CD4-positive, CD25-positive, alpha-beta regulatory T cell (primary cell): Measurements from ENCODE around the gene COL4A2. TPM values are rescaled to one million over a fixed set of nuclear protein-coding genes. Genes with fewer than 3 reads are reported as not detected.

Source experiments
- ATAC-seq, 2 donors: fragments of 150-1000 bp; cut with Tn5 transposase; one replicate each; pipeline ENCODE4 v1.10.0; 2021; ENCODE audit warnings: low read depth in 2 of 2, moderate number of reproducible peaks in 2 of 2, moderate library complexity in 1 of 2
- DNase-seq, 3 donors: peaks; one replicate each; pipeline versions ENCODE4 v3.0.0 to v3.0.0-alpha.2; 2012 to 2022; ENCODE audit warnings: mixed read lengths in 1 of 3
- H3K27ac ChIP-seq: one replicate; pipeline ENCODE4 v1.7.0; 2013; ENCODE audit warnings: mild to moderate bottlenecking, low read length; ENCODE audit not compliant: insufficient read depth, poor library complexity, severe bottlenecking
- H3K27me3 ChIP-seq: one replicate; pipeline ENCODE4 v1.7.0; 2013; ENCODE audit warnings: low read length; ENCODE audit not compliant: control insufficient read depth, insufficient read depth
- H3K36me3 ChIP-seq: one replicate; pipeline ENCODE4 v1.7.0; 2013; ENCODE audit warnings: mild to moderate bottlenecking, low read length, moderate library complexity; ENCODE audit not compliant: control insufficient read depth, insufficient read depth
- H3K4me1 ChIP-seq: 2 replicates; pipeline ENCODE4 v1.7.0; 2013; ENCODE audit warnings: mild to moderate bottlenecking, low read length; ENCODE audit not compliant: insufficient read depth, control insufficient read depth, poor library complexity, severe bottlenecking
- H3K4me3 ChIP-seq: one replicate; pipeline ENCODE4 v1.7.0; 2013; ENCODE audit warnings: low read depth, mild to moderate bottlenecking, low read length, moderate library complexity
- H3K9me3 ChIP-seq, 2 experiments: 1 replicate in 1 of 2; 2 replicates in 1 of 2; pipeline ENCODE4 v1.7.0; 2013; ENCODE audit warnings: low read length in 2 of 2, mild to moderate bottlenecking in 1 of 2, moderate library complexity in 1 of 2; ENCODE audit not compliant: control insufficient read depth in 2 of 2
- H3K27ac Mint-ChIP-seq, 3 donors: one replicate each; pipeline ENCODE4 v1.8.0; 2020 to 2022; ENCODE audit warnings: mild to moderate bottlenecking in 3 of 3, mixed read lengths in 3 of 3, moderate library complexity in 2 of 3
- H3K27me3 Mint-ChIP-seq: one replicate; pipeline ENCODE4 v1.8.0; 2022; ENCODE audit warnings: mild to moderate bottlenecking, mixed read lengths
- H3K36me3 Mint-ChIP-seq: one replicate; pipeline ENCODE4 v1.8.0; 2020; ENCODE audit warnings: mixed read lengths
- H3K4me1 Mint-ChIP-seq, 4 donors: one replicate each; pipeline ENCODE4 v1.8.0; 2020 to 2022; ENCODE audit warnings: mixed read lengths in 4 of 4, mild to moderate bottlenecking in 1 of 4
- H3K4me3 Mint-ChIP-seq, 4 donors: one replicate each; pipeline ENCODE4 v1.8.0; 2020 to 2022; ENCODE audit warnings: mild to moderate bottlenecking in 4 of 4, mixed read lengths in 4 of 4, moderate library complexity in 3 of 4
- H3K9me3 Mint-ChIP-seq, 7 donors: one replicate each; pipeline ENCODE4 v1.8.0; 2020 to 2022; ENCODE audit warnings: mixed read lengths in 7 of 7, mild to moderate bottlenecking in 3 of 7, moderate library complexity in 2 of 7
- polyA plus RNA-seq, 4 donors: library from polyadenylated mRNA; unstranded; fragments of 300-500 nt; fragmentation: Illumina TruSeq; gene quantifications; one replicate each; pipeline ENCODE4 v1.2.3, GENCODE V29; 2021
- total RNA-seq: library from RNA; stranded (reverse); gene quantifications from one replicate; pipeline ENCODE4 v1.2.3, GENCODE V29; 2022

Gene COL4A2
- total and polyA plus RNA-seq, 5 donors from 2014 or later: not detected

- DNase-seq: no peak
- Mint-ChIP-seq H3K9me3 (peaks cover 0 to 10% (median 0%) of the 10 kb centered on the region in 7 donors), H3K4me1 (peaks cover 0 to 2% (median 0%) of the 10 kb centered on the region in 4 donors), H3K27ac (no peak overlapping the region), H3K36me3 (no peaks in the 10 kb centered on the region), H3K27me3 (peaks cover 4% of the 10 kb centered on the region), H3K4me3 (no peak overlapping the region)
- ATAC-seq: no peak
- H3K4me1 ChIP-seq: no peaks in the 10 kb centered on the region
- no peaks in the 10 kb centered on the region for H3K9me3 ChIP-seq
- H3K36me3 ChIP-seq: no peaks in the 10 kb centered on the region
- H3K27me3 ChIP-seq: no peaks in the 10 kb centered on the region
- H3K4me3 ChIP-seq: no peak overlapping the region
- no peak overlapping the region for H3K27ac ChIP-seq
Observed at GRCh38 chr13:110330491-110331011, 23.5 kb downstream of the COL4A2 start.

DNA sequence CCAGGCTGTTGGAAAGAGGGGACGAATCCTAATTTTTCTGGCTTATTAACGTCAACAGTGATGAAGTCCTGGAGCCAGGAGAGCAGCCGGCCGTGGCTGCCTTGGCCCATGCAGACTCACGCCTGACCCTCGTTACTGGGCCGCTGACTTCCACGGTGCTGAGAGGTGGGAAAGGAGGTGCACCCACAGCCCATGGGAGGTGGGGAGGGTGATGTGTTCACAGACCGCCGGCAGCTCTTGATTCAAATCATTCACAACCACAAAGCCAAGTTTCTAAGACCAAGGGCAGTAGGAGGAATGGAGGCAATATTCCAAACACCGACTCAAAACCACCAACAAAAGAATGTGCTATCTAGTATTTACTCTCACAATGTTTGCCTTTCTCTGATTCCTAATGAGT, 24.3 kb downstream of the COL4A2 start:
- Mint-ChIP-seq H3K36me3 (no peaks in the 10 kb centered on the region), H3K27me3 (peaks cover 4% of the 10 kb centered on the region), H3K9me3 (peaks cover 0 to 10% (median 0%) of the 10 kb centered on the region in 7 donors), H3K27ac (no peak overlapping the region), H3K4me1 (peaks cover 0 to 2% (median 0%) of the 10 kb centered on the region in 4 donors), H3K4me3 (no peak overlapping the region)
- no peak for ATAC-seq
- Histone ChIP-seq H3K36me3 (no peaks in the 10 kb centered on the region), H3K27me3 (no peaks in the 10 kb centered on the region), H3K4me1 (no peaks in the 10 kb centered on the region), H3K4me3 (no peak overlapping the region), H3K27ac (no peak overlapping the region), H3K9me3 (no peaks in the 10 kb centered on the region)
- no peak for DNase-seq

- Histone ChIP-seq H3K4me3 (no peak overlapping the region), H3K27ac (no peak overlapping the region), H3K27me3 (no peaks in the 10 kb centered on the region), H3K36me3 (no peaks in the 10 kb centered on the region), H3K4me1 (no peaks in the 10 kb centered on the region), H3K9me3 (no peaks in the 10 kb centered on the region)
- no peaks in the 10 kb centered on the region for H3K27me3 Mint-ChIP-seq
- ATAC-seq: no peak
- no peaks in the 10 kb centered on the region for H3K4me1 Mint-ChIP-seq
- no peak overlapping the region for H3K4me3 Mint-ChIP-seq
- H3K36me3 Mint-ChIP-seq: no peaks in the 10 kb centered on the region
- no peak for DNase-seq
- H3K27ac Mint-ChIP-seq: no peak overlapping the region
- peaks cover 0 to 10% (median 0%) of the 10 kb centered on the region in 7 donors for H3K9me3 Mint-ChIP-seq
Observed at GRCh38 chr13:110332750-110333149, 25.7 kb downstream of the COL4A2 start.

DNA sequence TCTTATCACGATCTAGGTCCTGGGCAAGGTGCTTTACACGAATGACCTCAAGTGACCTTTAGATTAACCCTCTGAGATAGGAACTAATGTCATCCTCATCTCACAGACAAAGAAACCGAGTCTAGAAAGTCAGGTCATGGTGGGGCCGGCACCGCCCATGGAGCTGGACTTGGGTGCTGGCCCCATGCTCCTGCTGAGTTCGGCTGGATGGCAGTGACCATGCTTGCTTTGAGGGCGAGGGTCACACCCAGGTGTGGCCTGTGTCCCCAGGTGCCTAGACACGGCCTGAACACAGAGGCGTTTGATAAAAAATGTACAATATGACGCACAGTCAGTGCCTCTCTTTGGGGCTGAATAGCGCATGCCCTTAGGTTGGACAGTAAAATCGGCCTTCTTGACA, 26.8 kb downstream of the COL4A2 start:
- Histone ChIP-seq H3K27ac (no peak overlapping the region), H3K36me3 (no peaks in the 10 kb centered on the region), H3K4me1 (no peaks in the 10 kb centered on the region), H3K9me3 (no peaks in the 10 kb centered on the region), H3K27me3 (no peaks in the 10 kb centered on the region), H3K4me3 (no peak overlapping the region)
- no peak overlapping the region for H3K4me3 Mint-ChIP-seq
- no peaks in the 10 kb centered on the region for H3K27me3 Mint-ChIP-seq
- peaks cover 0 to 10% (median 0%) of the 10 kb centered on the region in 7 donors for H3K9me3 Mint-ChIP-seq
- no peak for DNase-seq
- H3K27ac Mint-ChIP-seq: no peak overlapping the region
- no peak for ATAC-seq
- peaks cover 0 to 3% (median 0%) of the 10 kb centered on the region in 4 donors for H3K4me1 Mint-ChIP-seq
- no peaks in the 10 kb centered on the region for H3K36me3 Mint-ChIP-seq

GRCh38 chr13:110334256-110334655, 27.2 kb downstream of the COL4A2 start:
- H3K27ac ChIP-seq: no peak overlapping the region
- Mint-ChIP-seq H3K4me1 (peaks cover 0 to 7% (median 0%) of the 10 kb centered on the region in 4 donors), H3K27me3 (no peaks in the 10 kb centered on the region), H3K9me3 (peaks cover 0 to 10% (median 0%) of the 10 kb centered on the region in 7 donors), H3K27ac (no peak overlapping the region), H3K36me3 (no peaks in the 10 kb centered on the region), H3K4me3 (no peak overlapping the region)
- no peaks in the 10 kb centered on the region for H3K27me3 ChIP-seq
- H3K4me3 ChIP-seq: no peak overlapping the region
- H3K36me3 ChIP-seq: no peaks in the 10 kb centered on the region
- no peaks in the 10 kb centered on the region for H3K4me1 ChIP-seq
- H3K9me3 ChIP-seq: no peaks in the 10 kb centered on the region
- ATAC-seq (no peak), DNase-seq (no peak)

DNA sequence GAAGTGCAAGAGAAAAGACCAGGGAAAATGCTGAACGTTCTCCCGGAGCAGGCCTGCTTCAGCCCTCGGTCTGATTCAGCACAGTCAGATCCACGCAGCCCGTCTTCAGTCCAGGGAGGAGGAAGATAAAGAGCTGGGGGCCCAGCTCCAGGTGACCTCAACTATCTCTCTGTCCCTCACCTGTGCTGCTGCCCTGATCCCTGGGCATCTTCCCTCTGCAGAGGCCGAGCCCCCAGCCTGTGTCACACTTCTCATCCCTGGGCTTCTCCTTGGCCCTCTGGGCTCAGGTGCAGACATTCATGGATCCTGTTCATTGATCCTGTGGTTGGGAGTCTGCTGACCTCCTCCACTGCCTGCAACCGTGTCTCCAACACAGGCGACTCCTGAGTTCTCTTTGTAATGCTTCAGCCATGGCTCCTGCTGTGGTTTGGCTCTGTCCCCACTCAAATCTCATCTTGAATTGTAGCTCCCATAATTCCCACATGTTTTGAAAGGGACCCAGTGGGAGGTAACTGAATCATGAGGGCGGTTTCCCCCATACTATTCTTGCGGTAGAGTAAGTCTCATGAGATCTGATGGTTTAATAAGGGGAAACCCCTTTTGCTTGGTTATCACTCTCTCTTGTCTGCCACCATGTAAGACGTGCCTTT, 27.9 kb downstream of the COL4A2 start:
- peaks cover 0 to 13% (median 0%) of the 10 kb centered on the region in 4 donors for H3K4me1 Mint-ChIP-seq
- H3K9me3 ChIP-seq: no peaks in the 10 kb centered on the region
- H3K4me1 ChIP-seq: no peaks in the 10 kb centered on the region
- no peaks in the 10 kb centered on the region for H3K36me3 ChIP-seq
- H3K4me3 ChIP-seq: no peak overlapping the region
- DNase-seq (no peak), ATAC-seq (no peak)
- H3K36me3 Mint-ChIP-seq: no peaks in the 10 kb centered on the region
- no peak overlapping the region for H3K4me3 Mint-ChIP-seq
- H3K9me3 Mint-ChIP-seq: peaks cover 0 to 10% (median 0%) of the 10 kb centered on the region in 7 donors
- H3K27me3 Mint-ChIP-seq: peaks cover under 1% of the 10 kb centered on the region
- no peak overlapping the region for H3K27ac Mint-ChIP-seq
- H3K27me3 ChIP-seq: no peaks in the 10 kb centered on the region
- no peak overlapping the region for H3K27ac ChIP-seq

- Histone ChIP-seq H3K27me3 (no peaks in the 10 kb centered on the region), H3K4me1 (peaks cover 4% of the 10 kb centered on the region), H3K36me3 (no peaks in the 10 kb centered on the region), H3K9me3 (no peaks in the 10 kb centered on the region), H3K4me3 (no peak overlapping the region), H3K27ac (no peak overlapping the region)
- H3K9me3 Mint-ChIP-seq: peaks cover 0 to 6% (median 0%) of the 10 kb centered on the region in 7 donors
- H3K4me1 Mint-ChIP-seq: peaks cover 5 to 25% (median 9%) of the 10 kb centered on the region in 4 donors
- ATAC-seq (no peak), DNase-seq (no peak)
- H3K4me3 Mint-ChIP-seq: no peak overlapping the region
- no peaks in the 10 kb centered on the region for H3K36me3 Mint-ChIP-seq
- H3K27ac Mint-ChIP-seq: no peak overlapping the region
- peaks cover 5% of the 10 kb centered on the region for H3K27me3 Mint-ChIP-seq
Observed at GRCh38 chr13:110336108-110336507, 29.0 kb downstream of the COL4A2 start.

GRCh38 chr13:110336681-110337080, 29.6 kb downstream of the COL4A2 start:
- H3K4me1 Mint-ChIP-seq: peaks cover 5 to 30% (median 12%) of the 10 kb centered on the region in 4 donors
- H3K27ac ChIP-seq: no peak overlapping the region
- H3K27me3 Mint-ChIP-seq: peaks cover 6% of the 10 kb centered on the region
- H3K9me3 Mint-ChIP-seq: peaks cover 0 to 5% (median 0%) of the 10 kb centered on the region in 7 donors
- H3K4me3 ChIP-seq: no peak overlapping the region
- no peaks in the 10 kb centered on the region for H3K9me3 ChIP-seq
- no peaks in the 10 kb centered on the region for H3K27me3 ChIP-seq
- no peaks in the 10 kb centered on the region for H3K36me3 Mint-ChIP-seq
- no peaks in the 10 kb centered on the region for H3K36me3 ChIP-seq
- ATAC-seq: no peak
- no peak for DNase-seq
- peaks cover 4% of the 10 kb centered on the region for H3K4me1 ChIP-seq
- no peak overlapping the region for H3K27ac Mint-ChIP-seq
- H3K4me3 Mint-ChIP-seq: no peak overlapping the region
